PC-3 (cell line): Measurements from ENCODE around the gene GTF2A1L.

ENCODE experiments used
- CTCF ChIP-seq: fragments of 300-600 bp; sonication (generic); conservative IDR thresholded peaks from 2 replicates; pipeline ENCODE4 v1.5.1; 2017; ENCODE audit warnings: antibody characterized with exemption, low read depth, mild to moderate bottlenecking, low read length
- EZH2 ChIP-seq: fragments of 300-600 bp; sonication (generic); IDR thresholded peaks from one replicate; pipeline ENCODE4 v1.6.1; 2017; ENCODE audit warnings: antibody characterized with exemption, mild to moderate bottlenecking, low read length; ENCODE audit not compliant: unreplicated experiment

GRCh38 chr2:48587560-48587959 is 30.1 kb upstream of the GTF2A1L start:
- TF ChIP-seq CTCF, result no peak
- no peak for TF ChIP-seq EZH2
